ENCODE measurements around the gene CTU2.

Gene CTU2

DNA sequence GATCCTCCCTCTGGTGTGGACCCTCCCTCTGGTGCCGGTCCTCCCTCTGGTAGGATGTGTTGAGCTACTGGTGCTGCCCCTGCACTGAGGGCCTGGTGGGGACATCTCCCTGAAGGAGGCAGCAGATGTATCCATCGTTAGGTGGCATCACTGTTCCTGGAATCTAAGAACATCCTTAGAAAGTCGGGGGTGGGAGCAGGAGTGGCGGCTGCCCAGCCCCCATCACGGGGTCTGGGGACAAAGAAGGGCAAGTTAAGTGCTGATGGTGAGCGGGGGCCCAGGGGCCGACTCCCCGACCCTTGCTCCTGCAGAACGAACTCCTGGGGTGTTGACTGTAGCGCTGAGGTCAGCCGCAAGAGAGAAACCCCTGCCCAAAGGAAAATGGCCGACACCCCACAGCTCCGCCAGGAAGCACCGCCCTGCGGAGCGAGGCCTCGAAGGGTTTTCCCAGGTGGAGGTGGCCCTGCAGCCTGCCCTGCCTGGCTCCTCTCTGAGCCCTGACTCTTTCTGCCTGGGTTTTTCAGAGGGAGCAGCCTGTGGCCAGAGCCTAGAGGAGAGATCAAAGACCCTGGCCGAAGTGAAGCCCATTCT, 5.5 kb downstream of the CTU2 start:
- TF ChIP-seq YY1 (IDR thresholded peaks at IDR 0.05; ENCODE audit: low read depth) (no peak), RAD21 (IDR thresholded peaks at IDR 0.05; ENCODE audit: low read depth) (no peak), EGR1 (IDR thresholded peaks at IDR 0.05) (no peak), TEAD4 (IDR thresholded peaks at IDR 0.05) (no peak), ZBTB7A (IDR thresholded peaks at IDR 0.05; ENCODE audit: low read depth) (no peak), EP300 (IDR thresholded peaks at IDR 0.05; ENCODE audit: borderline replicate concordance) (no peak), TAF1 (IDR thresholded peaks at IDR 0.05; ENCODE audit: low read depth) (no peak), CEBPB (IDR thresholded peaks at IDR 0.05) (no peak), NFIC (IDR thresholded peaks at IDR 0.05) (no peak), TCF12 (IDR thresholded peaks at IDR 0.05; ENCODE audit: low read depth) (no peak), CREB1 (IDR thresholded peaks at IDR 0.05; ENCODE audit: low read depth) (no peak), FOXM1 (IDR thresholded peaks at IDR 0.05; ENCODE audit: borderline replicate concordance, low read depth) (no peak)
- TF ChIP-seq, protein P1, sequence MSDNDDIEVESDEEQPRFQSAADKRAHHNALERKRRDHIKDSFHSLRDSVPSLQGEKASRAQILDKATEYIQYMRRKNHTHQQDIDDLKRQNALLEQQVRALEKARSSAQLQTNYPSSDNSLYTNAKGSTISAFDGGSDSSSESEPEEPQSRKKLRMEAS (IDR thresholded peaks at IDR 0.05): no peak
- TF ChIP-seq, protein P2, sequence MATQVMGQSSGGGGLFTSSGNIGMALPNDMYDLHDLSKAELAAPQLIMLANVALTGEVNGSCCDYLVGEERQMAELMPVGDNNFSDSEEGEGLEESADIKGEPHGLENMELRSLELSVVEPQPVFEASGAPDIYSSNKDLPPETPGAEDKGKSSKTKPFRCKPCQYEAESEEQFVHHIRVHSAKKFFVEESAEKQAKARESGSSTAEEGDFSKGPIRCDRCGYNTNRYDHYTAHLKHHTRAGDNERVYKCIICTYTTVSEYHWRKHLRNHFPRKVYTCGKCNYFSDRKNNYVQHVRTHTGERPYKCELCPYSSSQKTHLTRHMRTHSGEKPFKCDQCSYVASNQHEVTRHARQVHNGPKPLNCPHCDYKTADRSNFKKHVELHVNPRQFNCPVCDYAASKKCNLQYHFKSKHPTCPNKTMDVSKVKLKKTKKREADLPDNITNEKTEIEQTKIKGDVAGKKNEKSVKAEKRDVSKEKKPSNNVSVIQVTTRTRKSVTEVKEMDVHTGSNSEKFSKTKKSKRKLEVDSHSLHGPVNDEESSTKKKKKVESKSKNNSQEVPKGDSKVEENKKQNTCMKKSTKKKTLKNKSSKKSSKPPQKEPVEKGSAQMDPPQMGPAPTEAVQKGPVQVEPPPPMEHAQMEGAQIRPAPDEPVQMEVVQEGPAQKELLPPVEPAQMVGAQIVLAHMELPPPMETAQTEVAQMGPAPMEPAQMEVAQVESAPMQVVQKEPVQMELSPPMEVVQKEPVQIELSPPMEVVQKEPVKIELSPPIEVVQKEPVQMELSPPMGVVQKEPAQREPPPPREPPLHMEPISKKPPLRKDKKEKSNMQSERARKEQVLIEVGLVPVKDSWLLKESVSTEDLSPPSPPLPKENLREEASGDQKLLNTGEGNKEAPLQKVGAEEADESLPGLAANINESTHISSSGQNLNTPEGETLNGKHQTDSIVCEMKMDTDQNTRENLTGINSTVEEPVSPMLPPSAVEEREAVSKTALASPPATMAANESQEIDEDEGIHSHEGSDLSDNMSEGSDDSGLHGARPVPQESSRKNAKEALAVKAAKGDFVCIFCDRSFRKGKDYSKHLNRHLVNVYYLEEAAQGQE (IDR thresholded peaks at IDR 0.05; ENCODE audit: low read depth): no peak
- TF ChIP-seq, protein P3, sequence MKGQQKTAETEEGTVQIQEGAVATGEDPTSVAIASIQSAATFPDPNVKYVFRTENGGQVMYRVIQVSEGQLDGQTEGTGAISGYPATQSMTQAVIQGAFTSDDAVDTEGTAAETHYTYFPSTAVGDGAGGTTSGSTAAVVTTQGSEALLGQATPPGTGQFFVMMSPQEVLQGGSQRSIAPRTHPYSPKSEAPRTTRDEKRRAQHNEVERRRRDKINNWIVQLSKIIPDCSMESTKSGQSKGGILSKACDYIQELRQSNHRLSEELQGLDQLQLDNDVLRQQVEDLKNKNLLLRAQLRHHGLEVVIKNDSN (IDR thresholded peaks at IDR 0.05): no peak

DNA sequence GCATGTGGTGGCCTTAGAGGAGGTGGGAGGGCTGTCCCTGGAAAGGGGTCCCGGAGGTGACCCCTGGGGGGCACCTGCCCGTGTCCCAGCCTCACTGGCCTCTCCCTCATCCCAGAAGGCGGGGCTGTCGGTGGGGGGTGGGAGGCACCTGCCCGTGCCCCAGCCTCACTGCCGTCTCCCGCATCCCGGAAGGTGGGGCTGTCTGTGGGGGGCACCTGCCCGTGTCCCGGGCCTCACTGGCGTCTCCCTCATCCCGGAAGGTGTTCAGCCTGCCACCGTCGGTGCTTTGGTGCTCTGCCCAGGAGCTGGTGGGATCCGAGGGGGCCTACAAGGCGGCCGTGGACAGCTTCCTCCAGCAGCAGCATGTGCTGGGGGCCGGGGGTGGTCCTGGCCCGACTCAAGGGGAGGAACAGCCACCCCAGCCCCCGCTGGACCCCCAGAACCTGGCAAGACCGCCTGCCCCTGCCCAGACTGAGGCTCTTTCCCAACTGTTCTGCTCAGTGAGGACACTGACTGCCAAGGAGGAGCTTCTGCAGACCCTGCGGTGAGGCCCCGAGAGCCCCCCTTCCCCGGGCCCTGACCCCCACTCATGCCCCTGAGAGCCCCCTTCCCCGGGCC, 6.2 kb downstream of the CTU2 start:
- TF ChIP-seq ZBTB7A (IDR thresholded peaks at IDR 0.05; ENCODE audit: low read depth) (peak; percentile 65; the same call in 1 of the 2 replicates), NFIC (IDR thresholded peaks at IDR 0.05) (no peak), CEBPB (IDR thresholded peaks at IDR 0.05) (no peak), CREB1 (IDR thresholded peaks at IDR 0.05; ENCODE audit: low read depth) (no peak), TEAD4 (IDR thresholded peaks at IDR 0.05) (no peak), EGR1 (IDR thresholded peaks at IDR 0.05) (no peak), EP300 (IDR thresholded peaks at IDR 0.05; ENCODE audit: borderline replicate concordance) (no peak)
- TF ChIP-seq, protein P3 (IDR thresholded peaks at IDR 0.05): no peak

DNA sequence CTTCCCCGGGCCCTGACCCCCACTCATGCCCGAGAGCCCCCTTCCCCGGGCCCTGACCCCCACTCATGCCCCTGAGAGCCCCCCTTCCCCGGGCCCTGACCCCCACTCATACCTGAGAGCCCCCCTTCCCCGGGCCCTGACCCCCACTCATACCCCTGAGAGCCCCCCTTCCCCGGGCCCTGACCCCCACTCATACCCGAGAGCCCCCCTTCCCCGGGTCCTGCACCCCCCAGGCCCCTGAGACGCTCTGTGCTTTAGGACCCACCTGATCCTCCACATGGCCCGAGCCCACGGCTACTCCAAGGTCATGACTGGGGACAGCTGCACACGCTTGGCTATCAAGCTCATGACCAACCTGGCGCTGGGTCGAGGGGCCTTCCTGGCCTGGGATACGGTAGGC, 6.8 kb downstream of the CTU2 start:
- no peak for TF ChIP-seq TAF1 (IDR thresholded peaks at IDR 0.05; ENCODE audit: low read depth)
- no peak for TF ChIP-seq YY1 (IDR thresholded peaks at IDR 0.05; ENCODE audit: low read depth)
- no peak for TF ChIP-seq FOXM1 (IDR thresholded peaks at IDR 0.05; ENCODE audit: borderline replicate concordance, low read depth)
- no peak for TF ChIP-seq NFIC (IDR thresholded peaks at IDR 0.05)
- TF ChIP-seq RAD21 (IDR thresholded peaks at IDR 0.05; ENCODE audit: low read depth): no peak
- no peak for TF ChIP-seq CEBPB (IDR thresholded peaks at IDR 0.05)
- TF ChIP-seq, protein P1 (IDR thresholded peaks at IDR 0.05): no peak
- no peak for TF ChIP-seq EGR1 (IDR thresholded peaks at IDR 0.05)
- TF ChIP-seq, protein P3 (IDR thresholded peaks at IDR 0.05): no peak
- TF ChIP-seq, protein P2 (IDR thresholded peaks at IDR 0.05; ENCODE audit: low read depth): no peak
- no peak for TF ChIP-seq CREB1 (IDR thresholded peaks at IDR 0.05; ENCODE audit: low read depth)
- TF ChIP-seq TCF12 (IDR thresholded peaks at IDR 0.05; ENCODE audit: low read depth): no peak
- TF ChIP-seq ZBTB7A (IDR thresholded peaks at IDR 0.05; ENCODE audit: low read depth): no peak

DNA sequence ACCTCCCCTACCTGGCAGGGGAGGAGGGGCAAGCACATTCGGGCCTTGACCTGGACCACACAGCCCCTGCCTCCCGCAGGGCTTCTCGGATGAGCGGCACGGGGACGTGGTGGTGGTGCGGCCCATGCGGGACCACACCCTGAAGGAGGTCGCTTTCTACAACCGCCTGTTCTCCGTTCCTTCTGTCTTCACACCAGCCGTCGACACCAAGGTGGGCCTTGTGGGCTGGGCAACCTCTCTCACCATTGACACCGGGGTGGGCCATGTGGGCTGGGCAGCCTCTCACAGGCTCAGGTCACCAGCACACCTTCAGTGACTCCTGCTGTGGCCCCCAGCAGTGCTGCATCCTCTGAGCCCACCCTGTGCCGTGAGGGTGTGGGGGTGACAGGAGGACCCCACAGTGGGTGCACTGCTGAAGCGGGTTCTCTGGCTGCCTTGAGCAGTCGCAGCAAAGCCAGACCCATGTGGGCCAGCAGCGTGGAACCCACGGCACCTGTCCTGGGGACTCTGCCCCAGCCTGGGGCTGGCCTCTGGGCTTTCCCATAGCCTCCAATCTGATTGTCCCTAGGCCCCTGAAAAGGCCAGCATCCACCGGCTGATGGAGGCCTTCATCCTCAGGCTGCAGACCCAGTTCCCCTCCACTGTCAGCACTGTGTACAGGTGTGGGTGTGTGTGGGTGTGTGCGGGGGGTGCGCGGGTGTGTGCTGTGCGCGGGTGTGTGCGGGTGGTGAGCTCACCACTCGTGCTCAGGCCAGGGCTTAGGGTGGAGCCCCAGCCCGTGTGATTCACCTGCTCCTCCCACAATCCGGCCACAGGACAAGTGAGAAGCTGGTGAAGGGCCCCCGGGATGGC, 7.5 kb downstream of the CTU2 start:
- TF ChIP-seq CEBPB (IDR thresholded peaks at IDR 0.05) (no peak), EP300 (IDR thresholded peaks at IDR 0.05; ENCODE audit: borderline replicate concordance) (no peak), TAF1 (IDR thresholded peaks at IDR 0.05; ENCODE audit: low read depth) (no peak), ZBTB7A (IDR thresholded peaks at IDR 0.05; ENCODE audit: low read depth) (no peak), TEAD4 (IDR thresholded peaks at IDR 0.05) (no peak), RAD21 (IDR thresholded peaks at IDR 0.05; ENCODE audit: low read depth) (no peak), CREB1 (IDR thresholded peaks at IDR 0.05; ENCODE audit: low read depth) (no peak), YY1 (IDR thresholded peaks at IDR 0.05; ENCODE audit: low read depth) (no peak), FOXM1 (IDR thresholded peaks at IDR 0.05; ENCODE audit: borderline replicate concordance, low read depth) (no peak), NFIC (IDR thresholded peaks at IDR 0.05) (no peak), EGR1 (IDR thresholded peaks at IDR 0.05) (no peak)
- TF ChIP-seq, protein P2 (IDR thresholded peaks at IDR 0.05; ENCODE audit: low read depth): no peak

Measured in Ishikawa (cell line).